HL-60 (cell line): ENCODE data around the gene H19.
A peak's percentile ranks its signal among the peaks of the same experiment; 100 is the strongest.

Experiments
- DNase-seq, 2 experiments: peaks; one replicate each; pipeline ENCODE4 v3.0.0-alpha.2; 2010 to 2020; ENCODE audit warnings: low read depth in 1 of 2, low spot score in 1 of 2
- H3K27ac ChIP-seq: fragments of 250-450 bp; sonication (Bioruptor Pico); replicated peaks from 2 replicates; pipeline ENCODE4 v1.5.1; 2020; ENCODE audit warnings: mild to moderate bottlenecking, moderate library complexity
- H3K27me3 ChIP-seq: fragments of 250-450 bp; sonication (Bioruptor Pico); 2 replicates; pipeline ENCODE4 v1.5.1; 2021; ENCODE audit warnings: mild to moderate bottlenecking, moderate library complexity; ENCODE audit not compliant: insufficient read depth, poor library complexity, severe bottlenecking
- H3K4me3 ChIP-seq: replicated peaks from 2 replicates; pipeline ENCODE4 v1.5.1; 2011; ENCODE audit warnings: mild to moderate bottlenecking, control low read depth, low read length; ENCODE audit not compliant: insufficient read depth
- CTCF ChIP-seq: IDR thresholded peaks from one replicate; pipeline ENCODE4 v1.5.1; 2011; ENCODE audit warnings: low read length, control low read depth, inconsistent platforms; ENCODE audit not compliant: insufficient read depth
- GABPA ChIP-seq: IDR thresholded peaks from 2 replicates; pipeline ENCODE4 v1.6.1; 2012; ENCODE audit warnings: low read depth
- POLR2AphosphoS5 ChIP-seq: IDR thresholded peaks from 2 replicates; pipeline ENCODE4 v1.6.1; 2012; ENCODE audit warnings: low read depth
- REST ChIP-seq: IDR thresholded peaks from 2 replicates; pipeline ENCODE4 v1.6.1; 2012; ENCODE audit warnings: low read depth; ENCODE audit not compliant: insufficient replicate concordance
- SPI1 ChIP-seq: IDR thresholded peaks from 2 replicates; pipeline ENCODE4 v1.6.1; 2012; ENCODE audit warnings: low read depth, mild to moderate bottlenecking, borderline replicate concordance

H19 gene

GRCh38 chr11:1978720-1979473, 18.7 kb downstream of the H19 start:
- DNase-seq = peak in 1 of 2 experiments; percentile 49
- Histone ChIP-seq H3K4me3 (no peak overlapping the region), H3K27me3 (no peaks in the 10 kb centered on the region), H3K27ac (no peak overlapping the region)
- TF ChIP-seq GABPA = no peak
- no peak for TF ChIP-seq REST
- TF ChIP-seq POLR2AphosphoS5 = no peak
- TF ChIP-seq CTCF = no peak
- TF ChIP-seq SPI1 = no peak

GRCh38 chr11:1975185-1975584, 22.5 kb downstream of the H19 start:
- TF ChIP-seq CTCF (no peak), POLR2AphosphoS5 (no peak), SPI1 (no peak), GABPA (no peak), REST (no peak)
- DNase-seq = no peak
- H3K27me3 ChIP-seq = no peaks in the 10 kb centered on the region
- H3K4me3 ChIP-seq = no peak overlapping the region
- no peak overlapping the region for H3K27ac ChIP-seq

- Histone ChIP-seq H3K4me3 (no peak overlapping the region), H3K27me3 (no peaks in the 10 kb centered on the region), H3K27ac (no peak overlapping the region)
- no peak for DNase-seq
- TF ChIP-seq SPI1 = no peak
Measured at GRCh38 chr11:1970956-1971355, 26.7 kb downstream of the H19 start.

GRCh38 chr11:1969776-1970175, 27.9 kb downstream of the H19 start:
- Histone ChIP-seq H3K27ac (no peak overlapping the region), H3K27me3 (no peaks in the 10 kb centered on the region), H3K4me3 (no peak overlapping the region)
- no peak for TF ChIP-seq SPI1
- TF ChIP-seq POLR2AphosphoS5 = no peak
- no peak for TF ChIP-seq REST
- TF ChIP-seq GABPA = no peak
- TF ChIP-seq CTCF = no peak
- DNase-seq = no peak
